AG20443 (cell line): ENCODE results near the gene SPCS2.
"Not testable (repeated sequence)": the region's sequence is repeated elsewhere in the genome, so short reads cannot be mapped to it uniquely, and the experiment has no call there.

Experiments
- DNase-seq: peaks from one replicate; pipeline ENCODE4 v3.0.0; 2012; ENCODE audit warnings: low spot score, mixed read lengths

The SPCS2 gene

DNA sequence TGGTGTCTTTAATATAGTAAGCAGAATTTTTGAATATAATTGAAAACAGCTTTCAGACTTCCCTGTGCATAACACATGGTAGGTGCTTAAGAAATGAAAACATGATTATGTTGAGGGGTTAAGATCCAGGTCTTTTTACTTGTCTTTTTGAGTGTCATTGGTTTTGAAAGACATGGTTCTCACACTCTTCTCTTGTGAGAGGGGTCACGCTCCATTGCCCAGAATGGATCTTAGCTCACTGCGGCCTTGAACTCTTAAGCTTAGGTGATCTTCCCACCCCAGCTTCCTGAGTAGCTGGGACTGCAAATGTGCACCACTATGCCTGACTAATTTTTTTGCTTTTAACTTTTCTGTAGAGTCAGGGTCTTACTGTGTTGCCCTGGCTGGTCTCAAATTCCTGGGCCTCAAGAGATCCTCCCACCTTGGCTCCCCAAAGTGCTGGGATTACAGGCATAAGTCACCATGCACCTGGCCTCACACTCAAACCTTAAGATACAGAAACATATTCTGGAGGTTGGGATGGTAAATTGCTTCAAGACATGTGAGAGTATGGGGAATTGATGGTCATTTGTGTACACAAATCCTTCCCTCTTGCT is 1.4 kb downstream of the SPCS2 start:
- no peak for DNase-seq

DNA sequence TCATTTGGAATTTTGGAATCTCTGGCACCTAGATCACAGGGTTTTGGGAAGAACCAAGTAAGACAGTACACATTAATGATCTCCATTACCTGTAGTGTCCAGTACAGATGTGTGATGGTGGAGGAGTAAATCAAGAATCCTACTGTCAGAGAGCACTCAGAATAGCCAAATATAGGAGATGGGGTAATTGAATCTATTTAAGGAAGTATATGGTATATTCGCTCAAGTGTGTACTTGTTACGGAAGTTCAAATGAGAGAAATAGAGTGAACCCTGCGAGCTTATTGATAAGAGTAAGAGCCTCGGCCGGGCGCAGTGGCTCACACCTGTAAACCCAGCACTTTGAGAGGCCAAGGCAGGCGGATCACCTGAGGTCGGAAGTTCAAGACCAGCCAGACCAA is 2.2 kb downstream of the SPCS2 start:
- DNase-seq: no peak

DNA sequence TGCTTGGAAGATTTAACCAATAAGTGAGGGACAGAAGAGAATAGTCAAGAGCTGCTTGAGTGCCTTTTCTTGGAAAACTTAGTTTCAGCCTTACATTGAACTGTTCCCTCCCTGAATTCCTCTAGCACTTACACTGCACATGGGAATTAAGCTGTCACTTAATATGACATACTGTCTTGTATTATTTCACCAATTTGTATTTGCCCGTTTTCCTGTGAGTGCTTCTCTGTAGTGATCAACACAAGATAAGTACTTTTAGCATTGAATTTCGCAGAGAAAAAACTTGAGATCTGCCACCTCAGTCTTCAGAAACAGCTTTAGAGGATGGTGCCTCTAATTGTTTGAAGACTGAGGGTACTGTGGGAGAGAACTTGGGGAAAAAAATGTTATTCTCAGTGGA is 3.7 kb downstream of the SPCS2 start:
- no peak for DNase-seq

DNA sequence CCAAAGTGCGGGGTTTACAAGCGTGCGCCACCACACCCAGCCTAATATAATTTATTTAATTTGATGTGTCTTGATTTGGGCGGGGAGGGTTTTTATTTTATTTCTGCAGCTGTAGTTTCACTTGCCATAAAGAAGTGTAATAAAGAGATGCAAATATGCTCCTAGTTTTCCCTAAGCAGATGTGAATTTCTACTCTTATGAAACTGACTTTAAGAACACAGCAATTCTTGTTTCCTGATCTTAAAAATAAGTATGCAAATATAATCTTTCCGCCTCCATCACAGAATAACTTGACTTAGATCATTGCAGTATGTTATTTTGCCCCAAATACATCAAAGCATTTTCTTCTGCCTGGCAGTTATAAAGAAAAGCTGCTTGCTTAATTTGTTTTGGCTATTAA is 4.4 kb downstream of the SPCS2 start:
- DNase-seq: no peak

DNA sequence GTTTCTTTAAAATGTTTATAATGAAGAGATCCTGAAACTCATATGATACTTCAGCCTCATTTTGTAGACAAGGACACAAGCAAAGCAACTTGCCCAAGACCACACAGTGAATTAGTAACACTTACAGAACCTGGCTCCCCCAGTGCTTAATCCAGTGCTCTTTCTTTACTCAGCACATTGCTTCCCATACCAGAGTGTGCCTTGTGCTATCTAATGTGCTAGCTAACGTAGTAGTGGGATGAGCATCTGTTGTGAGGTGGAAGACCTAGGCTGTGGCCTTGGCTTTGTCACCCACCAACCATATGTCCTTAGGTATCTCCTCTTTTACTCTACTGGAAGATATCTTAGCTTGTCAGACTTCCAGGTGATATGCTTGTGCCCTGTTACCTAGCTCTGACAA is 5.1 kb downstream of the SPCS2 start:
- no peak for DNase-seq

DNA sequence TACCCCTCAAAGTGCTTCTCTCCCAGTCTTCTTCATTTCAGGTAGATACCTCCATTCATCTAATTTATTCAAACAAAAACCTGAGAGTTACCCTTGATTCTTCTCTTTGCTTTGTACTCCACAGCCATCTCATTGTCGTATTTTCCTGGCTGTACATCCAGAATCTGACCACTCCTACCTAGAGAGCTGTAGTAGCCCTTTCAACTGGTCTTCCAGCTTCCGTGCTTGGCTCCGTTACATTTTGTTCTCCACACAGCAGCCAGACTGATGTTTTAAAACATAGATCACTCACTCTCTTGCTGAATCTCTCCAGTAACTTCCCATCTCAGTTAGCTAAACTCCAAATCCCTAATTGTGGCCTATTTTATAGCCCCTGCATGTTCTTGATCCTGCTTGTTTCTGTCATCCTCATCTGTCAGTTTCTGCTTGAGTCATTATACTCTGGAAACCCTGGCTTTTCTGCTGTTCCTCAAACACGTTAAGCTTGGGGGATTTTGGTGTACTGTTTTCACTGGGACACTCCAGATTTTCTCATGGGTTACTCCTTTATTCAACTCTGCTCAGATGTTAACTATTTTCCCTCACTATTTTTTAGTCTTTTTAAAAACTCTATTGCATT is 7.4 kb downstream of the SPCS2 start:
- DNase-seq: no peak

DNA sequence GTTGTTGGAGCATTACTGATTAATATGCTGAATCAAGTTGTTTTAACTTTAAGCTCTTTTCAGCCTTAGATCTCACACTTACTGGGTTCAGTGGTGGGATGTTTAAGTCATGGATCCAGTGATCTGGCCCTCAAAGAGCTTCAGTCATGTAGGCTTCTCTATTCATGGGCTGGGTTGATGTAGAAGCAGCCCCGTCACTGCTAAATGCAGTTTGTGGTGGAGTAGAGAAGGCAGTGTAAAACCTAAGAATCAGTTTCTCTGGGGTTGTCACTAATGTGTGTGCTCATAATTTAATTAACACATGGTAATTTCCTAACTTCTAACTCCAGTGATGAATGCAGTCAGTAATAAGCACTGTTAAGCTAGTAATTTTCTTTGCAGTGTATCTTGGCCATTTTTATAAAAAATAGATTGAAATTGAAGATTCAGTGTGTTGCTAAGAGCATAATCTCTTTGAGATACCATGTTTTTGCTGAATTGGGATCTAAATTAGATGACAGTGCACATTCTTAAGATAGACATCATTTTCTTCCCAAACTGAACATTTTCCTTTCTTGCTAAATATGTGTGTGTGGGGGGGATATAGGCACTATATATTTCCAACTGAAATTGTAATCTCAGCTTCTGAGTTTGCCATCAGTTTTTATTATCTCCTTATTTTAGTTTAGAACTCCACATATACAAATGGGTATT is 9.0 kb downstream of the SPCS2 start:
- no peak for DNase-seq

DNA sequence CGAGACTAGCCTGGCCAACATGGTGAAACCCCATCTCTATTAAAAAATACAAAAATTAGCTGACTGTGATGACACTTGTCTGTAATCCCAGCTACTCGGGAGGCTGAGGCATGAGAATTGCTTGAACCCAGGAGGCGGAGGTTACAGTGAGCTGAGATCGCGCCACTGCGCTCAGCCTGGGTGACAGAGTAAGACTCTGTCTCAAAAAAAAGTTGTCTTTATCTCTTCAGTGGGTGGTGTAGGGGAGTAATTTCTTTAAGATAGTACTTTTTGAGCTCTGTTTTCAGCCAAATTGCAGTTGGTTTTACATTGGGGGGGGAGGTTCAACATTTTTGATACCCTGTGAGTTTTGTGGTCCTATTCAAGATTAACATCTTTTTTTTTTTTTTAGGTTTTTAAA is 11.1 kb downstream of the SPCS2 start:
- DNase-seq: not testable (repeated sequence)

DNA sequence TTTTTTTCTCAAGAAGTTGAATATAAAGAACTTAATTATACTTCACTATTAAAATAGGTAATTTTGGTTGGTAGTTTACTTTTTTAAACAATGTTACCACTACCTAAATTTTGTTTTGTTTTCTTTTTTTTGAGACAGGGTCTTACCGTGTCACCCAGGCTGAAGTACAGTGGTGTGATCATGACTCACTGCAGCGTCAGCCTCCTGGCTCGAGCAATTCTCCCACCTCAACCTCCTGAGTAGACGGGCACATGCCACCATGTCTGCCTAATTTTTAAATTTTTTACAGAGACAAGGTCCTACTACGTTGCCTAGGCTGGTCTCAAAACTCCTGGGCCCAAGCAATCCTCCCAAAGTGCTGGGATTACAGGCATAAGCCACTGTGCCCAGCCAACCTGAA is 17.6 kb downstream of the SPCS2 start:
- DNase-seq: no peak

DNA sequence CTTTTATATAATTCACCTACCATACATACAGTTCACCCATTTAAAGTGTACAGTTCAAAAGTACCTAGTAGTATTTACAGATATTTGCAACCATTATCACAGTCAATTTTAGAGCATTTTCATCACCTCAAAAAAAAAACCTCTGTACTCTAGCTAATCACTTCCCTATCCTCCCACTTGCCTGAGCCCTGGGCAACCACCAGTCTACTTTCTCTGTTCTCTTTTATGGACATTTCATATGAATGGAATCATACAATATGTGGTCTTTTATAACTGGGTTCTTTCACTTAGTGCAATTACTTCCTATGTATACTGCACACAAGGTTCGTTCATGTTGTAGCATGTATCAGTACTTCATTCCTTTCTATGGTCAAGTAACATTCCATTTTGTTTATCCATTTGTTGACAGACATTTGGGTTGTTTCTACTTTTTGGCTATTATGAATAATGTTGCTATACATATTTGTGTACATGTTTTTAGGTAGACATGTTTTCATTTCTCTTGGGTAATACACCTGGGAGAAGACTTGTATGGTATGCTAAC is 21.9 kb downstream of the SPCS2 start:
- DNase-seq: no peak

DNA sequence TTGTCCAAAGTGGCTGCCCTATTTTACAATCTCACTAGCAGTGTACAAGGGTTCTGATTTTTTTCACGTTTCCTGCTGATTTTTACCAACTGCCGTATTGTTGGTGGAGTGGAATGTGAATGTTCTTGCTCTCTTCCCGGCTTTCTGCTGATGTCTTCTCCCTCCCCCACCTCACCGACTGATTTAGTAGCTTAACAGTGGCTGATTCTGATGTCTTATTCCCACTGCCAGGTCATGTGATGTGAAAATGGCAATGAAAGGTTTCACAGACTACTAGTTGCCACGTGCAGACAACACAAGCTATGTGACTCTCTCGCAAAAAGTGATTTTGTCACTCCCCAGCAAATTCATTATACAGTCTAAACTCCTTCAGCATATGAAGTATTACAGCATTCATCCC is 22.4 kb downstream of the SPCS2 start:
- no peak for DNase-seq

DNA sequence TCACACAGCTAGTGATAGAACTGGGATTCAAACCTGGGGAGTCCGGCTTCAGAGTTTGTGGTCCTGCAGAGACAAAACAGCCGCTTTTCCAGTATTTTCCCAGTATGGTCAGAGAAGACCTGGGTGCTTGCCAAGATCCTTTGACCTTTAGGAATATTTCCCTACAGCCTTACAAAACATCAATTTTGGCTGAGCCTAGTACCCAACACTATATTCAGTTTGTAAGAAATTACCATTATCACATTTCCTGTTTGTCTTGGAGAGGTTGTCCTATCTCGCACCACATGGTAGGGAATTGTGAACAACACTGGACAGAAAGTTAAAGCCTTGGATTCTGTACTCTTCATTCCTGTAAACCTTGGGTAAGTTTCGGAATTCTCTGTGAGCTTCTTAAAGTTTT is 29.0 kb downstream of the SPCS2 start:
- DNase-seq: no peak

DNA sequence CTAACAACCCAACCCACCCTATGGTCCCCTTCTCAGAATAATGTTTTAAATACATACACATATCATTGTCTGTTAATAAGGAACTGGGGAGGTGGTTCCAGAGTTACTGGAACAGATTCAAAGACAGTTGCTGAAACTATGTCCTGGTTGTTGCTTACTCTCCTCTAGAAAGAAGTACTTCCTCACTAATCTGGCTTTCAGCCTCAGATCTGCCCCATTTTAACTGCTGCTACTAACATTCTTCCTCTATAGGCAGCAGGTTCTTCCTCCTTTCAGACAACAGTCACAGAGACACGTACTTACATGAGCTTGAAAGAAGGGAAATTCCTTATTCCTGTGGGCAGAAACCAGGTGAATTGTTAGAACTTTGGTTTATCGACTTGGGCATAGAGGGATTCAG is 31.6 kb downstream of the SPCS2 start:
- DNase-seq: no peak

DNA sequence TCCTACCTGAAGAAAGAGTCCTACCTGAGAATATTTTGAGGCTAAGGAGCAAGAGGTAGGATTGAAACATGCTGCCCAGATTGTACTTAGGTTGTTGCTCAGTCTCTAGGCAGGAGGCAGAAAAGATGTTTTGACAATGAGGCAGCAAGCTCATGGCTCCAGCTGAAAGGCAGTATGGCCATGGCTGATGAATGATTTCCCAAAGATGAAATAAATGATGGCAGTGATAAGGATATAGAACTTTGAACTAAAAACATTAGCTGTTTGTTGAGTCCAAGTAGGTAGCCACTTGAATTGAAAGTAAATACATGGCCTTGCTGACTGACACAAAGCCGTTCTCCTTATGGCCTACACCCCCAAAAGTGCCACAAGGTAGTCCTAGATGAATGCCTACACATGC is 32.8 kb downstream of the SPCS2 start:
- no peak for DNase-seq

DNA sequence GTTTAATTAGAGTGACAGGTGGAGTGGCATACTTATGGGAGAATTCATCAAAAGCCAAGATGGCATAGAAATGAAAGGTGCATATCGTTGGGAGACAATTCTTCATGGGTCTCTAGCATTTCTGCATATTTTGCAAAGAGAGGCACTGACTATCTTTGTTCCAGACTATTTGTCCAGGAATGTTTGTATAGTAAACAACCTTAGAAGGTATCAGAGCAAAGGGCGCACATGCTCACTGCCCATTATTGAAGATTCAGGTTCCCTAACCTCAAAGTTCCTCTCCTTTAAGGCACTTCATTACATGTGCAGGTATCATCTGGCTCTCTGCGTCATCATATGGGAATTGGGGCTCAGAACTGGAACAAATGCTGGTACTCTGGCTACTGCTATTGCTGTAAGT is 35.0 kb downstream of the SPCS2 start:
- DNase-seq: no peak

DNA sequence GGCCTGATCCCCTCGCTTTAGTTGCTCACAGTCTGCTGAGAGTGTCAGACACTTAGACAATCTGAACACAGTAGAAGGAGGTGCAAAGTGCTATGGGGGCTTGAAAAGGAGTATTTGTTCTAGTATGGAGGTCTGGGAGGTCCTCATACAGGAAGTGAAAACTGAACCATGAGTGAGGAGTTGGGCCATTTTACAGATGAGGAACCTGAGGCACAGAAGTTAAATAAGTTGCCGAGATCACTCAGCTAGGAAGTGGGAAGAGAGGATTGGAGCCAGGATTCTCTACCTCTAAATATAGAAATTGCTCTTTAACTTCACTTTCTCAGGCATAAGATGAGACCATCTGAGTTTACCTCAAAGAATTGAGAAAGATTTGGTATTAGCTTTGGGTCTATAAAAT is 35.7 kb downstream of the SPCS2 start:
- DNase-seq: no peak

DNA sequence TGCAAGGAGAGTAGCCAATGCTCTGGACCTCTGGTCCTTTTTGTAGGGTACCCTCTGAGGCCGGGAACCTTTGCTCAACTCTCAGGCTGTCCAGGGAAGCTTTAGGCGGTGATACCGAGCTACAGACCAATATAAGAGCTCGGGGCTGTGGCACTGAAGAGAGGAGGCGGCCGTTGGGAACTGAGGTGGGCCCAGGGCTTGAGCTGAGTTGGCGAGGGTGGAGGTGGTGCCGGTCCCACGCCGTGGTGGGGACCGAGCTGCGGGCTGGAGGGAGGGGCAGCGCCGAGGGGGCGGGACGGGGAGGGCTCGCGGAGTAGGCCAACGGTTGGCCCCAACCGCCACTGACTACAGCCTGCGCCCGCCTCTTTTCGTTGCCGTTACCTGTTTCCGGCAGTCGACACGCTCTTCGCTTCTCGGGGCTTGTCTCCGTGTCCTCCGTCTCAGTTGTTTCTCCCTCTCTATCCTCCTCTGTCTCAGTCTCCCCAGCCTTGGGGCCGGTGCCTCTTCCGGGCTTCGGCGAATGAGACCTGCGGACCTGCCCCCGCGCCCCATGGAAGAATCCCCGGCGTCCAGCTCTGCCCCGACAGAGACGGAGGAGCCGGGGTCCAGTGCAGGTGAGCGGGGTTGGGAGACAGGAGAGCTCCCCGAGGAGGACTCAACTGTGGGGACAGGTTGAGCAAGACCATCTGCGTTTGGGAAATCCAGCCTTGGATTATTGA is 39.6 kb downstream of the SPCS2 start, which contains the start of gene NEU3:
Gene NEU3 (plus strand): TSS at position 393 of the 719 bp plus-strand sequence. CDS start 128 bp downstream, at position 521.
- DNase-seq: peak; percentile 94

DNA sequence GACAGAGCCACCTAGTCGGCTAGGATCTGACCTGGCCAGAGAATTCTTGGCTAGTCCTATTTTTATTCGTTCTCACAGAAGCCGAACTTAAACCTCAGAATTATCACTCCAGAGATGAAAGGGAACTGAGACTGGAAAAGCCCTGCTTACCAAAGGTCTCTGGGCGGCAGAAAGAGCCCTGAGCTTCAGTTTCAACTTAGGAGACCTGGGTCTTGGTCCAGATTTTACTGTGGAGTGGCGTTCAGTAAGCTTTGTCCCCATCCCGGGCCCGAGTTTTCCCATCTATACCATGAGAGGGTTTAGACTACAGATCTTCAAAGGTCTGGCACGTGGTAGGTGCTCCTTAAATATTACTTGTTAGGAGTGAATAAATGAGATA is 40.2 kb downstream of the SPCS2 start:
- no peak for DNase-seq

DNA sequence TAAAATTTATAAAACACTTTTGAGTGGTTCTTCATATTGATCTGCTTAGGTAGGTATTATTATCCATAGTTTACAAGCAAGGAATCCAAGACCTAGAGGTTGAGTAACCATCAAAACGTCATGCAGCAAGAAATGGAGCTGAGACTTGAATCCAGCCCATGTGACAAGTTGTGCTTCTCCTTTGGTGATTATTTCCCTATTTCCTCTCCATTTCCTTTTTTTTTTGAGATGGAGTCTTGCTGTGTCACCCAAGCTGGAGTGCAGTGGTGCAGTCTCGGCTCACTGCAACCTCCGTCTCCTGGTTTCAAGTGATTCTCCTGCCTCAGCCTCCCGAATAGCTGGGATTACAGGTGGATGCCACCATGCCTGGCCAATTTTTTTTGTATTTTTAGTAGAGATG is 41.1 kb downstream of the SPCS2 start:
- DNase-seq: not testable (repeated sequence)

DNA sequence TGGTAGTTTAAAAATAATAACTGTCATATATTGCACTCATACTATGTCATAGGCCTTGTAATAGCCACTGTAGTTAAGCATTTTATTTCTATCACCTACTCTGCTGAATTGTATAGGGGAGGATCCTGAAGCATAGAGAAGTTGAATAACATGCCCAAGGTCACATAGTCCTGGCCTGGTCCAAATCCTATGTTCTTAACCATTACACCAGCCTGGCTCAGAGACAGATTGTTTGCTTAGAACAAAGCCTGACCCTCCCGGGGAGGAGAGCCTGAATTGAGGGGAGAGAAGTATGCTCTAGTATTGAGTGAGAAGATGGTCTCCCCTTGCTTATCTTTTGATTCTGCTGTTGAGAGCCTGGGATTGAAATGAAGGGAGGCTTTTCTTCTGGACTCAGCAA is 41.9 kb downstream of the SPCS2 start:
- DNase-seq: no peak

DNA sequence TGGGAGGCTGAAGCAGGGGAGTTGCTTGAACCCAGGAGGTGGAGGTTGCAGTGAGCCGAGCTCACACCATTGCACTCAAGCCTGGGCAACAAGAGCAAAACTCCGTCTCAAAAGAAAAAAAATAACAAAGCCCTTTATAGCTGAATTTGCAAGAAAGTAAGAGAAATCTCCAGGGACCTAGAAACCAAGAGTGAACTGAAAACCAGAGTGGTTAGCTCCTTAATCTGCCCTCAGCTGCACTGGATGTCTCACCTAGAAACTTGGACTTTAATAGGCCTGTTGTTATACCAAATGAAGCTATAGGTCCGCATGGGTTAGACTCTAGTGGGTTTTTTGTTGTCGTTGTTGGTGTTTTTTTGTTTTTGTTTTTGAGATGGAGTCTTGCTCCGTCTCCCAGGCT is 43.8 kb downstream of the SPCS2 start:
- no peak for DNase-seq

DNA sequence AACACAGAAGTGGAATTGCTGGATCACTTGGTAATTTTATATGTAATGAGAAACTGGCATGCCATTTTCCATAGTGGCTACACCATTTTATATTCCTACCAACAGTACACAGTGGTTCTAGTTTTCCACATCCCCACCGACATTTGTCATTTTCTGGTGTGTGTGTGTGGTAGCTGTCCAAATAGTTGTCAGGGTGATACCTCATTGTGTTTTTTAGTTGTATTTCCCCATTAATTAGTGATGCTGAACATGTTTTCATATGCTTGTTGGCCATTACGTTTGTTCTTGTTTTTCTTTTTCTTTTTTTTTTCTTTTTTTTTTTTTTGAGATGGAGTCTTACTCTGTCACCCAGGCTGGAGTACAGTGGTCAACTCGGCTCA is 51.9 kb downstream of the SPCS2 start:
- DNase-seq: no peak

DNA sequence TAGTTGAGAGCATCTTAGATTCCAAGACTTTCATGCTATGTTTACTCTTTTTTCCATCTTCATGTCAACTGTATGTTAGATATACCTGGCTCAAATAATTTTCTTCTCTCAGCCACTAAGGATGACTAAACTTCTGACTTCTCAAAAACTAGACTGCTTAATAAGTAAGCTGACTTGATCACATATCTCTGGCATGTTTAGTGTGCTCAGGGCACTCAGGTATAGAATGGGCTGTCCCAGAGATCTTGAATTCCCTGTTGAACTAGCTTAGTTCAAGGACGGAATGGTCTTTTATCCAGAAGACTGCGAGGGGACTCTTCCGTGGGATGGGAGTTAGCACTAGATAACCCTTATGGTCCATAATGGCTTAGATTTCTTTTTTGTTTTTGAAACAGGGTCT is 52.6 kb downstream of the SPCS2 start:
- no peak for DNase-seq
